NCI-H748 (cell line): ENCODE data around the gene FLG2.

Experiments
- DNase-seq: peaks from one replicate; lab custom pipeline; 2025; ENCODE audit not compliant: unreplicated experiment; lab: John Stamatoyannopoulos, UW

FLG2 gene

GRCh38 chr1:152359906-152360305, at the start of gene FLG2:
Gene FLG2 (minus strand): TSS chr1:152360006. CDS start chr1:152358884, 1,122 bp downstream.
- DNase-seq: no peak

GRCh38 chr1:152408664-152409063, 48.9 kb upstream of the FLG2 start:
- DNase-seq: no peak

GRCh38 chr1:152398812-152399698, 39.2 kb upstream of the FLG2 start:
- DNase-seq: no peak

- DNase-seq: no peak
Observed at GRCh38 chr1:152397474-152397873, 37.7 kb upstream of the FLG2 start.

GRCh38 chr1:152394151-152394550, 34.3 kb upstream of the FLG2 start:
- no peak for DNase-seq

- DNase-seq: no peak
Observed at GRCh38 chr1:152392909-152393308, 33.1 kb upstream of the FLG2 start.

GRCh38 chr1:152388889-152389288, 29.1 kb upstream of the FLG2 start:
- no peak for DNase-seq

GRCh38 chr1:152386940-152387339, 27.1 kb upstream of the FLG2 start:
- DNase-seq: no peak

GRCh38 chr1:152380932-152381331, 21.1 kb upstream of the FLG2 start:
- DNase-seq: no peak

- no peak for DNase-seq
Observed at GRCh38 chr1:152374451-152374850, 14.6 kb upstream of the FLG2 start.

- no peak for DNase-seq
Observed at GRCh38 chr1:152372672-152373071, 12.9 kb upstream of the FLG2 start.

- DNase-seq: no peak
Observed at GRCh38 chr1:152367436-152367835, 7.6 kb upstream of the FLG2 start.

GRCh38 chr1:152356736-152357135, 3.1 kb downstream of the FLG2 start:
- DNase-seq: no peak

- DNase-seq: no peak
Observed at GRCh38 chr1:152349611-152350010, 10.2 kb downstream of the FLG2 start.

GRCh38 chr1:152348447-152348846, 11.4 kb downstream of the FLG2 start:
- no peak for DNase-seq

GRCh38 chr1:152347116-152347728, 12.6 kb downstream of the FLG2 start:
- DNase-seq: peak; percentile 57

- DNase-seq: no peak
Observed at GRCh38 chr1:152344438-152344837, 15.4 kb downstream of the FLG2 start.

- no peak for DNase-seq
Observed at GRCh38 chr1:152343006-152343405, 16.8 kb downstream of the FLG2 start.

GRCh38 chr1:152335399-152335798, 24.4 kb downstream of the FLG2 start:
- no peak for DNase-seq

- no peak for DNase-seq
Observed at GRCh38 chr1:152328801-152329391, 30.9 kb downstream of the FLG2 start.

- DNase-seq: no peak
Observed at GRCh38 chr1:152325111-152325510, 34.7 kb downstream of the FLG2 start, which contains the start of gene FLG. Gene FLG (minus strand): TSS chr1:152325239. CDS start chr1:152315456, 9,783 bp downstream.

- no peak for DNase-seq
Observed at GRCh38 chr1:152313970-152314369, 45.8 kb downstream of the FLG2 start.
